ENCODE results near the gene PRR7. TPM values are rescaled to one million over a fixed set of nuclear protein-coding genes. Genes with fewer than 3 reads are reported as not detected.

The PRR7 gene
- total and polyA plus RNA-seq, 2 of the 4 experiments (the other 2 are of a cell fraction), result 1.1 to 10.1 TPM

GRCh38 chr5:177425196-177425800 is 21.3 kb upstream of the PRR7 start:
- H3K27me3 ChIP-seq (ENCODE audit: control insufficient read depth, insufficient read depth, low read length), result no peaks in the 10 kb centered on the region
- no peaks in the 10 kb centered on the region for H3K9me3 ChIP-seq (ENCODE audit: control insufficient read depth, insufficient read depth, low read length)
- peak overlapping the region; percentile 83 for H3K23ac ChIP-seq (ENCODE audit: low read depth, low read length)
- peak overlapping the region; percentile 93 for H2AK5ac ChIP-seq (ENCODE audit: low read depth, low read length)
- peak overlapping the region; percentile 75 for H3K18ac ChIP-seq (ENCODE audit: low read depth, low read length)
- in situ Hi-C loops (cut with MboI; ENCODE audit: low sequenced_read_pairs), result no loop called here
- peak overlapping the region; percentile 73 for H3K4me2 ChIP-seq (ENCODE audit: low read depth, low read length)
- peak overlapping the region; percentile 47 for H3K4me3 ChIP-seq (ENCODE audit: insufficient read depth, low read depth, low read length)
- dilution Hi-C loops (cut with HindIII; ENCODE audit: low sequenced_read_pairs, unreplicated experiment), result no loop called here
- peak overlapping the region; percentile 97 for H2AFZ ChIP-seq (replicated peaks; ENCODE audit: low read length, poor library complexity)
- ChIA-PET CTCF (interaction anchor here (3.1 kb wide), 1 partner anchor 22 kb away, joined by 13 read pairs; no protein-coding TSS in a partner anchor), POLR2A (ENCODE audit: unreplicated experiment) (interaction anchor here (0.7 kb wide), 1 partner anchor 35 kb away, joined by 3 read pairs; no protein-coding TSS in a partner anchor)
- peak overlapping the region; percentile 30 for H3K9ac ChIP-seq (ENCODE audit: low read depth, low read length)
- TF ChIP-seq RAD21 (IDR thresholded peaks at IDR 0.05; ENCODE audit: low read length) (no peak), RCOR1 (IDR thresholded peaks at IDR 0.05; ENCODE audit: insufficient replicate concordance, low read length) (no peak), RFX5 (IDR thresholded peaks at IDR 0.05; ENCODE audit: low read depth, low read length) (no peak), POLR2A (IDR thresholded peaks at IDR 0.05; ENCODE audit: low read depth, low read length) (no peak), MAFK (IDR thresholded peaks at IDR 0.05; ENCODE audit: low read depth, low read length) (no peak), SMC3 (IDR thresholded peaks at IDR 0.05; ENCODE audit: low read depth, low read length) (no peak), BHLHE40 (IDR thresholded peaks at IDR 0.05; ENCODE audit: low read depth, low read length) (no peak), CTCF (conservative IDR thresholded peaks at IDR 0.05; ENCODE audit: low read depth, low read length) (no peak), USF2 (IDR thresholded peaks at IDR 0.05; ENCODE audit: low read depth, low read length) (no peak), CHD1 (IDR thresholded peaks at IDR 0.05; ENCODE audit: low read depth, low read length) (no peak), CEBPB (IDR thresholded peaks at IDR 0.05; ENCODE audit: low read depth, low read length) (no peak), FOS (IDR thresholded peaks at IDR 0.05; ENCODE audit: low read depth, low read length) (no peak), MAZ (IDR thresholded peaks at IDR 0.05; ENCODE audit: borderline replicate concordance, low read depth, low read length) (no peak), MXI1 (IDR thresholded peaks at IDR 0.05; ENCODE audit: borderline replicate concordance, low read depth, low read length) (no peak), ELK1 (IDR thresholded peaks at IDR 0.05; ENCODE audit: borderline replicate concordance, low read depth, low read length) (no peak), NFE2L2 (IDR thresholded peaks at IDR 0.05; ENCODE audit: low read depth, low read length) (no peak)
- H3K56ac ChIP-seq (ENCODE audit: extremely low read depth, insufficient read depth, low read length), result peak overlapping the region; percentile 77
- H2AK9ac ChIP-seq (replicated peaks; ENCODE audit: low read depth, low read length, poor library complexity), result peak overlapping the region; percentile 95
- ATAC-seq (ENCODE audit: low read depth), result no peak
- peak overlapping the region; percentile 95 to 98 for H4K8ac ChIP-seq (ENCODE audit: low read depth in 2 of 2, low read length in 2 of 2)
- H3K79me1 ChIP-seq (ENCODE audit: low read depth in 1 of 2, low read length in 2 of 2), result peaks cover 13 to 40% of the 10 kb centered on the region in 2 experiments
- intact Hi-C loops (cut with micrococcal nuclease), result no loop called here
- H2BK120ac ChIP-seq (ENCODE audit: low read depth, low read length), result peak overlapping the region; percentile 90
- H4K91ac ChIP-seq (ENCODE audit: insufficient read depth, low read depth, low read length), result peak overlapping the region; percentile 96
- no peaks in the 10 kb centered on the region for H3K36me3 ChIP-seq (ENCODE audit: control insufficient read depth, insufficient read depth, low read length)
- H4K20me1 ChIP-seq (ENCODE audit: insufficient read depth, low read length), result peaks cover 21% of the 10 kb centered on the region
- peak overlapping the region; percentile 84 for H2BK20ac ChIP-seq (ENCODE audit: low read depth, low read length)
- H3K27ac ChIP-seq (ENCODE audit: insufficient read depth, low read length), result peak overlapping the region; percentile 85
- 79% methylated on average over 5 of the region's 13 CpGs; no CpG with 5 or more reads in 1 of the 2 experiments for WGBS, 2 experiments (ENCODE audit: extremely low coverage in 2 of 2, insufficient read length in 1 of 2)
- DNase-seq, result no peak
- peak overlapping the region; percentile 97 for H3K4ac ChIP-seq (ENCODE audit: low read depth, low read length)
- H2BK15ac ChIP-seq (ENCODE audit: low read depth, low read length), result peak overlapping the region; percentile 97
- H3K4me1 ChIP-seq (ENCODE audit: control insufficient read depth, insufficient read depth, low read length), result peaks cover 13% of the 10 kb centered on the region
- H2BK5ac ChIP-seq (ENCODE audit: low read depth, low read length, poor library complexity, severe bottlenecking), result peak overlapping the region; percentile 70
- no TSS peak for BruUV-seq (replicated peaks)
- peaks cover 15% of the 10 kb centered on the region for H3K9me1 ChIP-seq (ENCODE audit: insufficient read depth, low read length)
- H4K5ac ChIP-seq (ENCODE audit: low read depth, low read length), result peak overlapping the region; percentile 94
- peak overlapping the region; percentile 94 for H3K14ac ChIP-seq (replicated peaks; ENCODE audit: low read depth, low read length)

Data from IMR-90 (cell line).